Gastroesophageal sphincter (tissue), 4 donors: Measurements from ENCODE around the gene PHF21B. TPM values are rescaled to one million over a fixed set of nuclear protein-coding genes. Genes with fewer than 3 reads are reported as not detected.

ENCODE experiments used
- ATAC-seq: fragments of 150-250 bp; one replicate; pipeline ENCODE4 v1.9.1; 2016; ENCODE audit warnings: mild to moderate bottlenecking, moderate library complexity
- H3K27ac ChIP-seq, 4 donors: fragments of 200-600 bp; sonication (generic) in 3 of 4; 1 replicate in 3 of 4; 2 replicates in 1 of 4; pipeline ENCODE4 v1.5.1; 2016 to 2019
- H3K27me3 ChIP-seq: fragments of 200-600 bp; sonication (generic); one replicate; pipeline ENCODE4 v1.5.1; 2019
- H3K36me3 ChIP-seq, 2 donors: fragments of 200-600 bp; sonication (generic); one replicate each; pipeline ENCODE4 v1.5.1; 2019; ENCODE audit warnings: control low read depth in 1 of 2
- H3K4me1 ChIP-seq, 3 donors: fragments of 200-600 bp; sonication (generic); 1 replicate in 2 of 3; 2 replicates in 1 of 3; pipeline ENCODE4 v1.5.1; 2016 to 2019; ENCODE audit warnings: control low read depth in 2 of 3
- H3K4me3 ChIP-seq, 2 donors: fragments of 200-600 bp; sonication (generic); one replicate each; pipeline ENCODE4 v1.5.1; 2019; ENCODE audit warnings: mild to moderate bottlenecking in 1 of 2, moderate library complexity in 1 of 2
- H3K9me3 ChIP-seq, 3 donors: fragments of 200-600 bp; sonication (generic); one replicate each; pipeline ENCODE4 v1.5.1; 2017 to 2019; ENCODE audit warnings: control low read depth in 2 of 3
- EP300 ChIP-seq: sonication (generic); formaldehyde crosslinking; IDR thresholded peaks from one replicate; pipeline ENCODE4 v1.6.1; 2017; ENCODE audit warnings: antibody characterized with exemption, mild to moderate bottlenecking
- POLR2A ChIP-seq, 2 donors: fragments of 450-650 bp; IDR thresholded peaks; one replicate each; pipeline ENCODE4 v1.6.1; 2017; ENCODE audit warnings: antibody characterized with exemption in 2 of 2, mild to moderate bottlenecking in 2 of 2, moderate library complexity in 1 of 2
- POLR2AphosphoS5 ChIP-seq: sonication (generic); formaldehyde crosslinking; IDR thresholded peaks from one replicate; pipeline ENCODE4 v1.6.1; 2017; ENCODE audit warnings: antibody characterized with exemption
- WGBS, 2 donors: methylation state at CpG; one replicate each; pipeline ENCODE4 v1.1.5; 2018; ENCODE audit warnings: low coverage in 1 of 2; 5-methylcytosine and 5-hydroxymethylcytosine counted together
- total RNA-seq, 4 donors: library from RNA; depleted of rRNA; stranded (reverse); fragments of >200 nt; gene quantifications; one replicate each; pipeline ENCODE4 v1.1.0, GENCODE V29; 2016
- TF ChIP-seq, protein P1 (sequence below), 4 experiments: fragments of 200-600 bp in 2 of 4; fragments of 450-650 bp in 2 of 4; sonication (generic) in 1 of 4; IDR thresholded peaks; one replicate each; pipeline ENCODE4 v1.5.1; 2017 to 2019; ENCODE audit warnings: antibody characterized with exemption in 4 of 4, mild to moderate bottlenecking in 2 of 4, moderate library complexity in 2 of 4

Gene PHF21B
- 1 to 10 TPM in 3 of 4 donors, under 1 TPM in 1; 0.31 to 5.1 (median 1.4) TPM for total RNA-seq

DNA sequence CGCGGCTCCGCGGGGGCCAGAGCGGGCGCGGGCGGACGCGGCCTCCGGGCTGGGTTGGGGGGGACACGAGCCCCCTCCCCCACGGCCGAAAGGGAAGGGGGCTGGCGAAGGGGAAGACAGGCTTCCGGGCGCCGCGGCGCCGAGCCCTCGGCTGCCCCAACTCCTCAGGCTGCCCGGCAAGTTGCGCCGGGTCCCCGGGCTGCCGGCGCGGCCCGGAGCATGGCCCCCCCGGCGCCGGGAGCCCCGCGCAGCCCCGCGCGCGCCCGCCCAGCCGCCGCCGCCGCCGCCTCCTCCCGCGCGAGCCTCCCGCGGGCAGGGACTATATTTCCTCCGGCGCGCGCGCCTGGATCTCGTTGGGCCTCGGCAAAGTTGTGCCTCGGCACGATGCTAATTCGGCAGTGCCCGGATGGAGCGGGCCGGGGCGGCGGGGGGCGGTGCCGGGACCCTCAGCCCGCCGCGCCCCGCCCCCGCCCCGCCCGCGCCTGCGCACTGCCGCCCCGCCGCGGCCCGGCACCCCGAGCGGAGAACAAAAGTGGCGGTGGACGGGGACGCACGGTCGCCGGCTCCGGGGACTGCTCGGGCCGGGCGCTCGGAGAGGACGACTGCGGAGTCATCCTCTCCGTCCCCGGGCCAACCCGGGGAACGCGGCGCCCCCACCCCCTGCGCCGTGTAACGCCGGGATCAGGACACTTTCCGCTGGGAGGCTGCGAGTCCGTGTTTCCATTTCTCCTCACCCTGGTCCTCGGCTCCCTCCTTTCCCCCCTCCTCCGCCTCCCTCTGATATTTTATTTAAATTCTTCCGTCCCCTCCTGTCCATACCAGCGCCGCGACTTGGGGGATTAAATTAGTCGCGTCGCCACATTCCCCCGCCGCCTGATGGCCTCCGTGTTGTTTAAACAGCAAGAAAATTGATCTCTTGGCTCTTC, at the start of gene PHF21B:
Gene PHF21B, minus strand, starts transcription at position 400 of the 926 bp plus-strand sequence. CDS start 456 bp downstream, outside the sequence.
- TF ChIP-seq POLR2A (IDR thresholded peaks at IDR 0.05) (no peak), POLR2AphosphoS5 (peak; percentile 18)
- TF ChIP-seq, protein P1, sequence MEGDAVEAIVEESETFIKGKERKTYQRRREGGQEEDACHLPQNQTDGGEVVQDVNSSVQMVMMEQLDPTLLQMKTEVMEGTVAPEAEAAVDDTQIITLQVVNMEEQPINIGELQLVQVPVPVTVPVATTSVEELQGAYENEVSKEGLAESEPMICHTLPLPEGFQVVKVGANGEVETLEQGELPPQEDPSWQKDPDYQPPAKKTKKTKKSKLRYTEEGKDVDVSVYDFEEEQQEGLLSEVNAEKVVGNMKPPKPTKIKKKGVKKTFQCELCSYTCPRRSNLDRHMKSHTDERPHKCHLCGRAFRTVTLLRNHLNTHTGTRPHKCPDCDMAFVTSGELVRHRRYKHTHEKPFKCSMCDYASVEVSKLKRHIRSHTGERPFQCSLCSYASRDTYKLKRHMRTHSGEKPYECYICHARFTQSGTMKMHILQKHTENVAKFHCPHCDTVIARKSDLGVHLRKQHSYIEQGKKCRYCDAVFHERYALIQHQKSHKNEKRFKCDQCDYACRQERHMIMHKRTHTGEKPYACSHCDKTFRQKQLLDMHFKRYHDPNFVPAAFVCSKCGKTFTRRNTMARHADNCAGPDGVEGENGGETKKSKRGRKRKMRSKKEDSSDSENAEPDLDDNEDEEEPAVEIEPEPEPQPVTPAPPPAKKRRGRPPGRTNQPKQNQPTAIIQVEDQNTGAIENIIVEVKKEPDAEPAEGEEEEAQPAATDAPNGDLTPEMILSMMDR (IDR thresholded peaks at IDR 0.05): no peak
- Histone ChIP-seq H3K9me3 (no peaks in the 10 kb centered on the region), H3K27ac (peak within 1 kb of the TSS in 3 of 4 donors; percentile 65 to 87 (median 77)), H3K4me1 (peaks cover 0 to 51% (median 24%) of the 10 kb centered on the region in 3 donors), H3K27me3 (peaks cover 96% of the 10 kb centered on the region), H3K4me3 (peak within 1 kb of the TSS; percentile 31 to 70), H3K36me3 (no peaks in the 10 kb centered on the region)
- 0% methylated on average over 13 to 25 of the region's 121 CpGs for WGBS, 2 donors
- ATAC-seq: peak; percentile 51

DNA sequence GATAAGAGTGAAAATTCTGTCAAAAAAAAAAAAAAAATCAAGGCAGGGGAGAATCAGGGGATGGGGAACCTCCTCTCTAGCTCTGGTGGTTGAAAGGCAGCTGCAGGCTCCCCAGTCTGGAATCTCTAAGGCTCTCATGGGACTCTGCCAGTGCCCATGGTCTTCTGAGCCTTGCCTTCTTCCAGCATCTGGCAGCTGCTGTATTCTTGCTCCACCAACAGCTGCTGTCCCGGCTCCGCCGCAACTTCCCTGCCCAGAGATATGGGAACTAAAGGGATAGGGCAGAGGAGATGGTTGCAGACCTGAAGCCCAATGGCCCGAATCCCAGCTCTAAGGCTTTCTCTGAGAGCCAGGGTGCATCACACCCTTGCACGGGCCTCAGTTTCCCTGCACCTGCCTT, 49.5 kb upstream of the PHF21B start:
- H3K27me3 ChIP-seq: peaks cover 40% of the 10 kb centered on the region
- no peaks in the 10 kb centered on the region for H3K4me1 ChIP-seq
- WGBS, 2 donors: 94% methylated on average over 3 of the region's 5 CpGs; no CpG with 5 or more reads in 1 of the 2 donors
- no peaks in the 10 kb centered on the region for H3K36me3 ChIP-seq
- no peak for TF ChIP-seq POLR2A (IDR thresholded peaks at IDR 0.05)
- TF ChIP-seq, protein P1 (IDR thresholded peaks at IDR 0.05): no peak
- no peak for TF ChIP-seq EP300
- TF ChIP-seq POLR2AphosphoS5: no peak
- H3K4me3 ChIP-seq: no peak overlapping the region
- H3K9me3 ChIP-seq: no peaks in the 10 kb centered on the region
- no peak for ATAC-seq
- no peak overlapping the region for H3K27ac ChIP-seq

DNA sequence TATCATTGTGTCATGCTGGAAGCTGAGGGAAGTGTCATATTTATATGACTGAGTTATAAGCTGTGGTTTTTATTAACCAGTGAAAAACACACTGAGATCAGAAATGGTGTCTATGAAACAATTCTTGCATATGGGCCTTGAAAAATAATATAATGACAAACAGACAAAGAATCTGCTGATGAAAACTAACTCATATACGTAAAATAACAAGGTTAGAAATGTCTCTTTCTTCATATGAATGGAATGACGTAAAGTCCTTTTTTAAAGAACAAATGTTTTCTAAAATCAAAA, 48.8 kb upstream of the PHF21B start:
- H3K9me3 ChIP-seq: no peaks in the 10 kb centered on the region
- no peaks in the 10 kb centered on the region for H3K4me1 ChIP-seq
- no peak for ATAC-seq
- H3K36me3 ChIP-seq: no peaks in the 10 kb centered on the region
- TF ChIP-seq, protein P1 (IDR thresholded peaks at IDR 0.05): no peak
- TF ChIP-seq POLR2A (IDR thresholded peaks at IDR 0.05): no peak
- TF ChIP-seq POLR2AphosphoS5: no peak
- TF ChIP-seq EP300: no peak
- 74 to 88% methylated on average over 2 of the region's 2 CpGs for WGBS, 2 donors
- no peak overlapping the region for H3K4me3 ChIP-seq
- no peak overlapping the region for H3K27ac ChIP-seq
- peaks cover 40% of the 10 kb centered on the region for H3K27me3 ChIP-seq

DNA sequence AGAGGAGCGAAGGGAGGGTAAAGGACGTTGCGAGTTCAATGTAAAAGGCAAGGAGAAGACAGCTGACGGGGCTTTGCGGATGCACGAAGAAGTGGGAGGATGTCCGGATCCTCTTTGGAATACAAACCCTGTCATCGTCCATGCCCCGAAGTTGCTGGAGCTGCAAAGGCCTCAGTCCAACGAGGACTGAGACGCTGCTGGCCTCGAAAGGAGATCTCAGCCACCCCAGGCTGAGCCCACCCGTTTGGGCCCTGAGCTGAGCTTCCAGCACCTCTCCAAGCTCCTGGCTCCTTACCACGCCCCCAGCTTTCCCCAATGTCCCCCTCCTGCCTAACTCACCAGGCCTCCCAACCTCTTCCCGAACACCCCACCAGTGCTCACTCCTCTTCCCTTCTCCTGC, 46.1 kb upstream of the PHF21B start:
- Histone ChIP-seq H3K36me3 (no peaks in the 10 kb centered on the region), H3K4me1 (no peaks in the 10 kb centered on the region), H3K9me3 (no peaks in the 10 kb centered on the region), H3K4me3 (no peak overlapping the region), H3K27me3 (peaks cover 46% of the 10 kb centered on the region), H3K27ac (no peak overlapping the region)
- WGBS, 2 donors: 86 to 90% methylated on average over 11 to 13 of the region's 15 CpGs
- TF ChIP-seq POLR2A (IDR thresholded peaks at IDR 0.05) (no peak), POLR2AphosphoS5 (no peak), EP300 (no peak)
- TF ChIP-seq, protein P1 (IDR thresholded peaks at IDR 0.05): no peak
- no peak for ATAC-seq

DNA sequence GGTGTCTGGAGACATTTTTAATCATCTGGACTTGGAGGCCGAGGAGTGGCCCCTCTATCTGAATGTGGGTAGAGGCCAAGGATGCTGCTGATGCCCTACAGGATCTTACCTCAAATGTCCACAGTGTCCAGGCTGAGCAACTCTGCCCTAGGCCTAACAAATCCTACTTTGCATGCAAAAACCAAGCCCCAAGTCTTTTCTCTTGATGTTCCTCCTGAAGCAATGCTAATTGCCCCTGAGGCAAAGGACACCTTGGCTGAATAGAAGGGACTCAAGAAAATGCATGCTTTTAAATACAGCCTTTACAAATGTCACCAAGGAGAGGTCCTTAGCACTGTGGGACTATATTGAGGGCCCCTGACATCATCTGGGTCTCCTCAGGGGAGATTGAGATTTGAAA, 43.8 kb upstream of the PHF21B start:
- WGBS, 2 donors: 80% methylated on average over 1 of the region's 1 CpG; no CpG with 5 or more reads in 1 of the 2 donors
- ATAC-seq: no peak

More for the DNA sequence above, 43.8 kb upstream of the PHF21B start:
- Histone ChIP-seq H3K27me3 (peaks cover 69% of the 10 kb centered on the region), H3K4me1 (no peaks in the 10 kb centered on the region), H3K9me3 (no peaks in the 10 kb centered on the region), H3K36me3 (no peaks in the 10 kb centered on the region), H3K27ac (no peak overlapping the region), H3K4me3 (no peak overlapping the region)
- no peak for TF ChIP-seq EP300
- no peak for TF ChIP-seq POLR2A (IDR thresholded peaks at IDR 0.05)
- TF ChIP-seq, protein P1 (IDR thresholded peaks at IDR 0.05): no peak
- no peak for TF ChIP-seq POLR2AphosphoS5
